Measurements from ENCODE around the gene RANGAP1. TPM values are rescaled to one million over a fixed set of nuclear protein-coding genes. Genes with fewer than 3 reads are reported as not detected.

Gene RANGAP1
- total RNA-seq, 6 experiments from 2014 or later = 27.4 to 56.3 (median 37.6) TPM

DNA sequence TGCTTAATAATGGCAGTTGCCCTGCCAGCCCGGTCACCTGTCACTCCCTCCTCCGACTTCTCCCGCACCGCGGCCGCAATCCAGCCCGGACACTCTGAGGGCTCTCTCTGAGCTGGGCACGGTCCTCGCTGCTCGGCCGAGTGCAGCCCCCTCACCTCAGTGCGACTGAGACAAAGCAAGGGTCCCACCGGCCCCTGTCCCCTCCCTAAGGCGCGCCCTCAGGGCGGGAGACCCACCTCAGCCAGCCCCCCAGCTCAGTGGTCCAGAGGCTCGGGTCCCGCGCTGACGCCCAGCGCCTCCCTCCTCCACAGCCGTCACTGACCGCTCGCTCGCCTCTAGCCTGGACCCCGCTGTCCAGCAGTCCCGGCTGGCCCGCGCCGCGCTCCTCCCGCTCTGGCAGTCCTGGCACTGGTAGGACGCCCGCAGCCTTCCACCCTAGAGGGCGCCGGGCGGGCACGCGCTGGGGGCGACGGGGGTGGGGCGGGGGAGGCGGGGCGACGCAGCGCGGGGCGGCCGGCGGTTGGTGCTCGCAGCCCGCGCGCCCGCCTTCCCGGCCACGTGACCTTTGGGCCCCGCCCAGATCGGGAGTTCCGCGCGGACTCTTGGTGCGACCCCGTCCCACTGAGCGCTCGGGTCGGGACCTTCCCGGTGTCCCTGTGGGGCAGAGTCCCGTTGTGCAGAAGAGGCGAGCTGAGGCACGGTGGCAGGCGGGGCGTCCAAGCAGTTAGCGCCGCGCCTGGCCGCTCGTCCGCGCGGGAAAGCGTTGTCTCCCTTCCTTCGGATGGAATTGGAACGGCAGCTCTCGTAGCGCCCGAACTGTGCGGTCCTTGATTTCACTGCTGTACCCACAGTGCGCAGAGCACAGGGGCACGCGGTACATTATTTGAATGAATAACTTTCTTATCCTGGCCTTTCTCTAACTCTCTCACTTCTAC, 88.7 kb downstream of the RANGAP1 start:
- peak; percentile 87 to 95 (median 90) for ATAC-seq
- peak overlapping the region in 2 of 3 donors; percentile 46 to 82 for H3K27ac ChIP-seq

More for the DNA sequence above, 88.7 kb downstream of the RANGAP1 start:
- Histone ChIP-seq H3K9me3 (no peaks in the 10 kb centered on the region), H3K4me1 (peaks cover 0 to 27% (median 2%) of the 10 kb centered on the region in 4 donors), H3K27me3 (no peaks in the 10 kb centered on the region), H3K4me3 (peak overlapping the region; percentile 75 to 86 (median 81)), H3K36me3 (no peaks in the 10 kb centered on the region)
- peak; percentile 34 for TF ChIP-seq POLR2A (IDR thresholded peaks at IDR 0.05)
- TF ChIP-seq, protein P1, sequence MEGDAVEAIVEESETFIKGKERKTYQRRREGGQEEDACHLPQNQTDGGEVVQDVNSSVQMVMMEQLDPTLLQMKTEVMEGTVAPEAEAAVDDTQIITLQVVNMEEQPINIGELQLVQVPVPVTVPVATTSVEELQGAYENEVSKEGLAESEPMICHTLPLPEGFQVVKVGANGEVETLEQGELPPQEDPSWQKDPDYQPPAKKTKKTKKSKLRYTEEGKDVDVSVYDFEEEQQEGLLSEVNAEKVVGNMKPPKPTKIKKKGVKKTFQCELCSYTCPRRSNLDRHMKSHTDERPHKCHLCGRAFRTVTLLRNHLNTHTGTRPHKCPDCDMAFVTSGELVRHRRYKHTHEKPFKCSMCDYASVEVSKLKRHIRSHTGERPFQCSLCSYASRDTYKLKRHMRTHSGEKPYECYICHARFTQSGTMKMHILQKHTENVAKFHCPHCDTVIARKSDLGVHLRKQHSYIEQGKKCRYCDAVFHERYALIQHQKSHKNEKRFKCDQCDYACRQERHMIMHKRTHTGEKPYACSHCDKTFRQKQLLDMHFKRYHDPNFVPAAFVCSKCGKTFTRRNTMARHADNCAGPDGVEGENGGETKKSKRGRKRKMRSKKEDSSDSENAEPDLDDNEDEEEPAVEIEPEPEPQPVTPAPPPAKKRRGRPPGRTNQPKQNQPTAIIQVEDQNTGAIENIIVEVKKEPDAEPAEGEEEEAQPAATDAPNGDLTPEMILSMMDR (IDR thresholded peaks at IDR 0.05) = peak in 1 of 4 donors; percentile 17
- intact Hi-C loops (cut with DNase I) = no loop called here
- DNase-seq = peak; percentile 90 to 93 (median 92)
- WGBS (ENCODE audit: insufficient coverage, low coverage, low lambda C conversion rate, missing lambda C conversion rate) = 0% methylated on average over 15 of the region's 91 CpGs

Small RNAs within 50 kb of the gene (microRNA-seq; reads per million reads assigned to microRNA genes)
- gene MIR6889 = 0 reads per million in 2 donors

Small RNAs within 50 kb of the gene (small RNA-seq; reads per million reads assigned to genes)
- 0 reads per million in 2 experiments for gene MIR6889

Other genes starting within 250 kb of the RANGAP1 start
- 100 to 1,000 TPM in 1 of 6 experiments, 10 to 100 TPM in 5; 23.1 to 121 (median 31.3) TPM for gene EP300, start 193.6 kb downstream of the RANGAP1 start, total RNA-seq
- 10 to 100 TPM in 4 of 6 experiments, 1 to 10 TPM in 2; 6.6 to 11.7 (median 10.4) TPM for gene L3MBTL2, start 80.9 kb downstream of the RANGAP1 start, total RNA-seq
- 1 to 10 TPM in 3 of 6 experiments, under 1 TPM in 3; 0.75 to 1.5 (median 1.1) TPM for gene CHADL, start 45.3 kb downstream of the RANGAP1 start, total RNA-seq
- gene ZC3H7B, start 15.3 kb upstream of the RANGAP1 start, total RNA-seq = 10 to 100 TPM; 26.5 to 50.1 (median 42.7) TPM
- 10 to 100 TPM in 4 of 6 experiments, 1 to 10 TPM in 2; 6.1 to 28.9 (median 15.5) TPM for gene TEF, start 95.8 kb upstream of the RANGAP1 start, total RNA-seq
- 10 to 100 TPM; 11.6 to 33.4 (median 19.4) TPM for gene TOB2, start 160.6 kb upstream of the RANGAP1 start, total RNA-seq
- gene PHF5A, start 182.5 kb upstream of the RANGAP1 start, total RNA-seq = 10 to 100 TPM; 12.1 to 20.7 (median 14.5) TPM
- gene ACO2, start 182.9 kb upstream of the RANGAP1 start, total RNA-seq = 100 to 1,000 TPM in 2 of 6 experiments, 10 to 100 TPM in 4; 62.6 to 135 (median 66.8) TPM

Measured in right lobe of liver (tissue), 6 donors.